Calu3 (cell line): ENCODE data around the gene FAM83E. TPM values are rescaled to one million over a fixed set of nuclear protein-coding genes. Genes with fewer than 3 reads are reported as not detected.

Experiments
- BruUV-seq: library from RNA; stranded (reverse); fragments of 400-500 nt; replicated peaks from 2 replicates; lab custom pipeline; 2021; lab: Mats Ljungman, UMichigan
- CTCF ChIA-PET: fragments of 300-600 bp; sonication (Branson Sonifier 250); formaldehyde crosslinking; loops from one replicate; lab custom pipeline; 2022; ENCODE audit warnings: antibody characterized with exemption; lab: Charles Lee
- DNase-seq: peaks from one replicate; pipeline ENCODE4 v3.0.0; 2022
- H3K27ac Mint-ChIP-seq: one replicate; pipeline ENCODE4 v1.8.0; 2022; ENCODE audit warnings: mixed read lengths; ENCODE audit not compliant: unreplicated experiment
- H3K27me3 Mint-ChIP-seq: one replicate; pipeline ENCODE4 v1.8.0; 2022; ENCODE audit warnings: mixed read lengths; ENCODE audit not compliant: unreplicated experiment
- H3K36me3 Mint-ChIP-seq: one replicate; pipeline ENCODE4 v1.8.0; 2022; ENCODE audit warnings: mild to moderate bottlenecking, moderate library complexity, mixed read lengths; ENCODE audit not compliant: insufficient read depth, unreplicated experiment
- H3K4me1 Mint-ChIP-seq: one replicate; pipeline ENCODE4 v1.8.0; 2022; ENCODE audit warnings: mild to moderate bottlenecking, low read depth, mixed read lengths; ENCODE audit not compliant: unreplicated experiment
- H3K4me3 Mint-ChIP-seq: one replicate; pipeline ENCODE4 v1.8.0; 2022; ENCODE audit warnings: mild to moderate bottlenecking, low read depth, moderate library complexity, mixed read lengths; ENCODE audit not compliant: unreplicated experiment
- H3K9me3 Mint-ChIP-seq: one replicate; pipeline ENCODE4 v1.8.0; 2022; ENCODE audit warnings: low read depth, mixed read lengths; ENCODE audit not compliant: unreplicated experiment
- CTCF ChIP-seq: fragments of 200-600 bp; IDR thresholded peaks from one replicate; pipeline ENCODE4 v1.8.0; 2022; ENCODE audit warnings: antibody characterized with exemption; ENCODE audit not compliant: unreplicated experiment
- intact Hi-C: fragments of 100-400 bp; cut with micrococcal nuclease; formaldehyde crosslinking; loops from one replicate; pipeline ENCODE4 v1.10.0; 2022; ENCODE audit not compliant: unreplicated experiment
- total RNA-seq: library from RNA; stranded (reverse); gene quantifications from 2 replicates; pipeline ENCODE4 v1.2.3, GENCODE V29; 2022

Gene FAM83E
- total RNA-seq, 1 experiment from 2014 or later, result 8.2 TPM

GRCh38 chr19:48637449-48637947 lies 22.6 kb upstream of the FAM83E start:
- CTCF ChIA-PET, result interaction anchor here (0.6 to 1.0 kb wide), 3 partner anchors 9 to 175 kb away, joined by 3 to 4 read pairs (median 3); partner anchors contain the start of gene CA11
- TF ChIP-seq CTCF, result no peak
- Mint-ChIP-seq H3K27me3 (peaks cover 46% of the 10 kb centered on the region), H3K9me3 (peaks cover 3% of the 10 kb centered on the region), H3K36me3 (peaks cover 51% of the 10 kb centered on the region), H3K4me1 (peaks cover 35% of the 10 kb centered on the region), H3K27ac (peak overlapping the region; percentile 80), H3K4me3 (peak overlapping the region; percentile 70)
- intact Hi-C loops, result loop anchor here (5.0 kb wide), 1 partner anchor 330 kb away; the partner anchor contains the start of gene FTL
- no TSS peak for BruUV-seq
- peak; percentile 99 for DNase-seq

- Mint-ChIP-seq H3K27ac (peak within 1 kb of the TSS; percentile 80), H3K9me3 (peaks cover 3% of the 10 kb centered on the region), H3K36me3 (peaks cover 51% of the 10 kb centered on the region), H3K4me3 (peak within 1 kb of the TSS; percentile 70), H3K27me3 (peaks cover 41% of the 10 kb centered on the region), H3K4me1 (peaks cover 35% of the 10 kb centered on the region)
- no TSS peak for BruUV-seq
- CTCF ChIA-PET, result interaction anchor here (0.6 to 0.7 kb wide), 2 partner anchors 18 to 175 kb away, joined by 3 read pairs; partner anchors contain the start of gene RPL18
- intact Hi-C loops, result loop anchor here (5.0 kb wide), 1 partner anchor 330 kb away; the partner anchor contains the start of gene FTL
- DNase-seq, result peak; percentile 54
- no peak for TF ChIP-seq CTCF
Observed at GRCh38 chr19:48636859-48637448, 22.1 kb upstream of the FAM83E start, which contains the start of gene DBP. DBP (minus strand) TSS chr19:48637379; CDS start chr19:48636994, 385 bp downstream.

GRCh38 chr19:48635966-48636858 lies 21.3 kb upstream of the FAM83E start:
- intact Hi-C loops, result loop anchor here (5.0 kb wide), 1 partner anchor 331 kb away; the partner anchor contains the start of gene FTL
- Mint-ChIP-seq H3K36me3 (peaks cover 56% of the 10 kb centered on the region), H3K27me3 (peaks cover 33% of the 10 kb centered on the region), H3K4me1 (peaks cover 35% of the 10 kb centered on the region), H3K4me3 (peak overlapping the region; percentile 70), H3K9me3 (peaks cover 3% of the 10 kb centered on the region), H3K27ac (peak overlapping the region; percentile 32)
- no peak for DNase-seq
- TF ChIP-seq CTCF, result no peak
- CTCF ChIA-PET, result interaction anchor here (0.6 kb wide), 1 partner anchor 17 kb away, joined by 3 read pairs; the partner anchor contains the start of gene RPL18
- BruUV-seq, result no TSS peak
